H9 (cell line): ENCODE data around the gene RPL15. TPM values are rescaled to one million over a fixed set of nuclear protein-coding genes. Genes with fewer than 3 reads are reported as not detected.

ENCODE experiments used
- DNase-seq: peaks from one replicate; pipeline ENCODE4 v3.0.0-alpha.2; 2017
- H2AFZ ChIP-seq: one replicate; pipeline ENCODE4 v1.6.1; 2013; ENCODE audit warnings: mild to moderate bottlenecking, low read length, control low read depth, moderate library complexity
- H2AK5ac ChIP-seq: 2 replicates; pipeline ENCODE4 v1.6.1; 2013; ENCODE audit warnings: low read length, control low read depth, mixed read lengths; ENCODE audit not compliant: insufficient read length
- H2BK120ac ChIP-seq: one replicate; pipeline ENCODE4 v1.6.1; 2013; ENCODE audit warnings: low read depth, mild to moderate bottlenecking, low read length, control low read depth, inconsistent platforms; ENCODE audit not compliant: poor library complexity, severe bottlenecking
- H2BK12ac ChIP-seq: 2 replicates; pipeline ENCODE4 v1.6.1; 2013; ENCODE audit warnings: low read length, control low read depth, mixed read lengths, low read depth; ENCODE audit not compliant: insufficient read length
- H2BK15ac ChIP-seq: 2 replicates; pipeline ENCODE4 v1.6.1; 2013; ENCODE audit warnings: low read depth, low read length, control low read depth
- H2BK20ac ChIP-seq: one replicate; pipeline ENCODE4 v1.6.1; 2013; ENCODE audit warnings: low read depth, mild to moderate bottlenecking, low read length, control low read depth, inconsistent platforms; ENCODE audit not compliant: poor library complexity, severe bottlenecking
- H2BK5ac ChIP-seq: 2 replicates; pipeline ENCODE4 v1.6.1; 2013; ENCODE audit warnings: low read length, control low read depth, mixed read lengths; ENCODE audit not compliant: insufficient read length
- H3K14ac ChIP-seq: 2 replicates; pipeline ENCODE4 v1.6.1; 2013; ENCODE audit warnings: low read length, control low read depth; ENCODE audit not compliant: insufficient read depth
- H3K18ac ChIP-seq: 2 replicates; pipeline ENCODE4 v1.6.1; 2013; ENCODE audit warnings: low read depth, mild to moderate bottlenecking, mixed read lengths, low read length, control low read depth; ENCODE audit not compliant: insufficient read length
- H3K23ac ChIP-seq: 2 replicates; pipeline ENCODE4 v1.6.1; 2013; ENCODE audit warnings: low read length, control low read depth, mixed read lengths, low read depth; ENCODE audit not compliant: insufficient read length
- H3K23me2 ChIP-seq: 2 replicates; pipeline ENCODE4 v1.6.1; 2013; ENCODE audit warnings: low read depth, mild to moderate bottlenecking, mixed read lengths, low read length, control low read depth; ENCODE audit not compliant: insufficient read length, poor library complexity, severe bottlenecking
- H3K27ac ChIP-seq: 2 replicates; pipeline ENCODE4 v1.5.1; 2013; ENCODE audit warnings: low read length, control low read depth, mixed read lengths, low read depth; ENCODE audit not compliant: insufficient read length
- H3K27me3 ChIP-seq: 2 replicates; pipeline ENCODE4 v1.6.1; 2013; ENCODE audit warnings: low read length, control low read depth, inconsistent platforms; ENCODE audit not compliant: insufficient read depth
- H3K4ac ChIP-seq: 2 replicates; pipeline ENCODE4 v1.6.1; 2013; ENCODE audit warnings: low read depth, mild to moderate bottlenecking, control low read depth, inconsistent platforms, low read length, moderate library complexity
- H3K4me1 ChIP-seq: 2 replicates; pipeline ENCODE4 v1.6.1; 2013; ENCODE audit warnings: low read length, control low read depth, inconsistent platforms; ENCODE audit not compliant: insufficient read depth
- H3K4me2 ChIP-seq: 2 replicates; pipeline ENCODE4 v1.6.1; 2013; ENCODE audit warnings: low read length, control low read depth, mixed read lengths; ENCODE audit not compliant: insufficient read length, insufficient read depth
- H3K56ac ChIP-seq: 2 replicates; pipeline ENCODE4 v1.6.1; 2013; ENCODE audit warnings: low read depth, mild to moderate bottlenecking, mixed read lengths, low read length, control low read depth; ENCODE audit not compliant: insufficient read length
- H3K79me1 ChIP-seq: 2 replicates; pipeline ENCODE4 v1.6.1; 2013; ENCODE audit warnings: low read depth, mild to moderate bottlenecking, moderate library complexity, low read length, control low read depth, inconsistent platforms; ENCODE audit not compliant: insufficient read depth, poor library complexity, severe bottlenecking
- H3K79me2 ChIP-seq: 2 replicates; pipeline ENCODE4 v1.6.1; 2013; ENCODE audit warnings: low read length, control low read depth, inconsistent platforms; ENCODE audit not compliant: insufficient read depth
- H3K9ac ChIP-seq: 2 replicates; pipeline ENCODE4 v1.6.1; 2013; ENCODE audit warnings: low read length, control low read depth, mixed read lengths; ENCODE audit not compliant: insufficient read length; ENCODE audit errors: extremely low read depth
- H3K9me3 ChIP-seq: one replicate; pipeline ENCODE4 v1.6.1; 2013; ENCODE audit warnings: low read depth, low read length, inconsistent platforms; ENCODE audit not compliant: control insufficient read depth
- H3T11ph ChIP-seq: one replicate; pipeline ENCODE4 v1.6.1; 2013; ENCODE audit warnings: mild to moderate bottlenecking, low read length, control low read depth, inconsistent platforms
- H4K20me1 ChIP-seq: one replicate; pipeline ENCODE4 v1.6.1; 2013; ENCODE audit not compliant: control insufficient read depth, insufficient read length, insufficient read depth
- H4K5ac ChIP-seq: 2 replicates; pipeline ENCODE4 v1.6.1; 2013; ENCODE audit warnings: low read depth, mild to moderate bottlenecking, mixed read lengths, low read length, control low read depth; ENCODE audit not compliant: insufficient read length
- H4K8ac ChIP-seq: replicated peaks from 2 replicates; pipeline ENCODE4 v1.6.1; 2013; ENCODE audit warnings: low read length, control low read depth, mixed read lengths, low read depth; ENCODE audit not compliant: insufficient read length
- H4K91ac ChIP-seq: 2 replicates; pipeline ENCODE4 v1.6.1; 2013; ENCODE audit warnings: low read depth, mild to moderate bottlenecking, moderate library complexity, mixed read lengths, low read length, control low read depth; ENCODE audit not compliant: insufficient read length
- H3K27ac Mint-ChIP-seq, 3 experiments: 2 replicates in 2 of 3; 3 replicates in 1 of 3; pipeline ENCODE4 v1.8.0; 2020 to 2021; ENCODE audit warnings: mixed read lengths in 3 of 3, mild to moderate bottlenecking in 1 of 3, moderate library complexity in 1 of 3
- H3K27me3 Mint-ChIP-seq: 2 replicates; pipeline ENCODE4 v1.8.0; 2021; ENCODE audit warnings: low read depth, mild to moderate bottlenecking, moderate library complexity, mixed read lengths
- H3K36me3 Mint-ChIP-seq, 3 experiments: 2 replicates in 2 of 3; 3 replicates in 1 of 3; pipeline ENCODE4 v1.8.0; 2020 to 2021; ENCODE audit warnings: low read depth in 3 of 3, mixed read lengths in 3 of 3; ENCODE audit not compliant: insufficient read depth in 1 of 3
- H3K4me1 Mint-ChIP-seq, 2 experiments: 2 replicates each; pipeline ENCODE4 v1.8.0; 2020; ENCODE audit warnings: mixed read lengths in 2 of 2
- H3K4me3 Mint-ChIP-seq, 2 experiments: 2 replicates in 1 of 2; 3 replicates in 1 of 2; pipeline ENCODE4 v1.8.0; 2020 to 2021; ENCODE audit warnings: mild to moderate bottlenecking in 2 of 2, mixed read lengths in 2 of 2, moderate library complexity in 1 of 2
- H3K9me3 Mint-ChIP-seq, 2 experiments: 2 replicates in 1 of 2; 3 replicates in 1 of 2; pipeline ENCODE4 v1.8.0; 2020; ENCODE audit warnings: mild to moderate bottlenecking in 2 of 2, mixed read lengths in 2 of 2, moderate library complexity in 1 of 2
- WGBS: extraction: QIAGEN DNeasy Blood & Tissue Kit; methylation state at CpG from one replicate; pipeline ENCODE4 v1.1.7; 2013; ENCODE audit warnings: missing lambda C conversion rate, low lambda C conversion rate, mixed read lengths; ENCODE audit not compliant: insufficient read length; ENCODE audit errors: extremely low coverage; 5-methylcytosine and 5-hydroxymethylcytosine counted together
- total RNA-seq: library from RNA; stranded (reverse); gene quantifications from 2 replicates; pipeline ENCODE4 v1.2.1, GENCODE V29; 2021
- TF ChIP-seq, protein P1 (sequence below): fragments of 200-600 bp; sonication (generic); conservative IDR thresholded peaks from 3 replicates; pipeline ENCODE4 v1.8.0; 2021; ENCODE audit warnings: antibody characterized with exemption, mild to moderate bottlenecking

Gene RPL15
- total RNA-seq, 1 experiment from 2014 or later = 2,794 TPM

DNA sequence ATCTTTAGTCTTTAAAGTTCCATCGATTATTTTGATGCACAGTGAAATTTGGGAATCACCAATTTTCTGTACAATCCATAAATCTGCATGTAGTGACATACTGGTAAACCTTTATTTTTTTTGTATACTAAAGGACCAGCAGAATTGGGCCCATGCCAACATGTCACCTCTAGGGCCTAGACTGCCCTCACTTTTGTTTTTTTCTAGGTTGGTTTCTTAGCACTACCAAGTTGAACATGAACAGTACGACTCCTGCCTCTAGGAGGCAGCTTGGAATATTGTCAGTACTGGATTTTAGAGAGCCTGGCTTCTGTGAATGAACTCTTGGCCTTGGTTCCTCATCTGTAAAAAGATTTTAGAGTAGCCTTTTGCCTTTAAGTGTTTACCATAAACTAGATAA is 32.5 kb upstream of the RPL15 start:
- H3K56ac ChIP-seq = no peak overlapping the region
- no peak overlapping the region for H2AK5ac ChIP-seq
- H4K91ac ChIP-seq = no peak overlapping the region
- no peak overlapping the region for H2BK12ac ChIP-seq
- Mint-ChIP-seq H3K36me3 (peaks cover 18 to 25% (median 24%) of the 10 kb centered on the region in 3 experiments), H3K4me1 (0 out of 4 replicates have a peak, but pooled peaks cover 0 to 8% of the 10 kb centered on the region in 2 experiments), H3K9me3 (peaks cover 2 to 3% of the 10 kb centered on the region in 2 experiments; a peak in 2 of 5 replicates), H3K27me3 (no peaks in the 10 kb centered on the region), H3K27ac (no peak overlapping the region), H3K4me3 (no peak overlapping the region)
- no peak overlapping the region for H2AFZ ChIP-seq
- no peaks in the 10 kb centered on the region for H3K79me1 ChIP-seq
- H3K79me2 ChIP-seq = no peaks in the 10 kb centered on the region; the same call in 1 of the 2 replicates
- H4K20me1 ChIP-seq = no peaks in the 10 kb centered on the region
- no peak overlapping the region for H2BK15ac ChIP-seq
- no peaks in the 10 kb centered on the region for H3K4me1 ChIP-seq
- H3K14ac ChIP-seq = no peak overlapping the region
- TF ChIP-seq, protein P1, sequence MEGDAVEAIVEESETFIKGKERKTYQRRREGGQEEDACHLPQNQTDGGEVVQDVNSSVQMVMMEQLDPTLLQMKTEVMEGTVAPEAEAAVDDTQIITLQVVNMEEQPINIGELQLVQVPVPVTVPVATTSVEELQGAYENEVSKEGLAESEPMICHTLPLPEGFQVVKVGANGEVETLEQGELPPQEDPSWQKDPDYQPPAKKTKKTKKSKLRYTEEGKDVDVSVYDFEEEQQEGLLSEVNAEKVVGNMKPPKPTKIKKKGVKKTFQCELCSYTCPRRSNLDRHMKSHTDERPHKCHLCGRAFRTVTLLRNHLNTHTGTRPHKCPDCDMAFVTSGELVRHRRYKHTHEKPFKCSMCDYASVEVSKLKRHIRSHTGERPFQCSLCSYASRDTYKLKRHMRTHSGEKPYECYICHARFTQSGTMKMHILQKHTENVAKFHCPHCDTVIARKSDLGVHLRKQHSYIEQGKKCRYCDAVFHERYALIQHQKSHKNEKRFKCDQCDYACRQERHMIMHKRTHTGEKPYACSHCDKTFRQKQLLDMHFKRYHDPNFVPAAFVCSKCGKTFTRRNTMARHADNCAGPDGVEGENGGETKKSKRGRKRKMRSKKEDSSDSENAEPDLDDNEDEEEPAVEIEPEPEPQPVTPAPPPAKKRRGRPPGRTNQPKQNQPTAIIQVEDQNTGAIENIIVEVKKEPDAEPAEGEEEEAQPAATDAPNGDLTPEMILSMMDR = peak; percentile 48; the same call in 2 of the 3 replicates
- H2BK20ac ChIP-seq = no peak overlapping the region
- H3K27me3 ChIP-seq = no peaks in the 10 kb centered on the region
- no peaks in the 10 kb centered on the region for H3K23me2 ChIP-seq
- no CpG with 5 or more reads among the region's 2 CpGs for WGBS
- H3K23ac ChIP-seq = no peak overlapping the region
- no peak for DNase-seq
- no peaks in the 10 kb centered on the region for H3K9me3 ChIP-seq
- no peak overlapping the region for H3K4ac ChIP-seq
- no peak overlapping the region for H3K4me2 ChIP-seq
- H3K9ac ChIP-seq = no peak overlapping the region
- H2BK5ac ChIP-seq = no peak overlapping the region
- H3K18ac ChIP-seq = no peak overlapping the region
- no peak overlapping the region for H4K5ac ChIP-seq
- H2BK120ac ChIP-seq = no peak overlapping the region
- H3K27ac ChIP-seq = no peak overlapping the region
- no peak overlapping the region for H3T11ph ChIP-seq
- H4K8ac ChIP-seq = no peak overlapping the region
